Activated T-helper 17 cell treated with anti-CD3 and anti-CD28 coated beads, Interleukin-2, amount 50 U/mL, for 72 hours (primary cell): ENCODE measurements around the gene ERC2. TPM values are rescaled to one million over a fixed set of nuclear protein-coding genes. Genes with fewer than 3 reads are reported as not detected.

Source experiments
- ATAC-seq: fragments of 150-1000 bp; cut with Tn5 transposase; replicated peaks from 2 replicates; pipeline ENCODE4 v1.10.0; 2021; ENCODE audit warnings: mild to moderate bottlenecking, moderate library complexity
- H3K27ac Mint-ChIP-seq: one replicate; pipeline ENCODE4 v1.8.0; 2022; ENCODE audit warnings: mixed read lengths
- H3K27me3 Mint-ChIP-seq: one replicate; pipeline ENCODE4 v1.8.0; 2022; ENCODE audit warnings: mixed read lengths
- H3K36me3 Mint-ChIP-seq: one replicate; pipeline ENCODE4 v1.8.0; 2022; ENCODE audit warnings: low read depth, mild to moderate bottlenecking, mixed read lengths
- H3K4me1 Mint-ChIP-seq: one replicate; pipeline ENCODE4 v1.8.0; 2022; ENCODE audit warnings: mixed read lengths
- H3K4me3 Mint-ChIP-seq: one replicate; pipeline ENCODE4 v1.8.0; 2022; ENCODE audit warnings: mild to moderate bottlenecking, mixed read lengths
- H3K9me3 Mint-ChIP-seq: one replicate; pipeline ENCODE4 v1.8.0; 2022; ENCODE audit warnings: mixed read lengths
- total RNA-seq, 2 donors: library from RNA; stranded (reverse); gene quantifications; one replicate each; pipeline ENCODE4 v1.2.3, GENCODE V29; 2022

The ERC2 gene
- total RNA-seq, 2 donors from 2014 or later: not detected

DNA sequence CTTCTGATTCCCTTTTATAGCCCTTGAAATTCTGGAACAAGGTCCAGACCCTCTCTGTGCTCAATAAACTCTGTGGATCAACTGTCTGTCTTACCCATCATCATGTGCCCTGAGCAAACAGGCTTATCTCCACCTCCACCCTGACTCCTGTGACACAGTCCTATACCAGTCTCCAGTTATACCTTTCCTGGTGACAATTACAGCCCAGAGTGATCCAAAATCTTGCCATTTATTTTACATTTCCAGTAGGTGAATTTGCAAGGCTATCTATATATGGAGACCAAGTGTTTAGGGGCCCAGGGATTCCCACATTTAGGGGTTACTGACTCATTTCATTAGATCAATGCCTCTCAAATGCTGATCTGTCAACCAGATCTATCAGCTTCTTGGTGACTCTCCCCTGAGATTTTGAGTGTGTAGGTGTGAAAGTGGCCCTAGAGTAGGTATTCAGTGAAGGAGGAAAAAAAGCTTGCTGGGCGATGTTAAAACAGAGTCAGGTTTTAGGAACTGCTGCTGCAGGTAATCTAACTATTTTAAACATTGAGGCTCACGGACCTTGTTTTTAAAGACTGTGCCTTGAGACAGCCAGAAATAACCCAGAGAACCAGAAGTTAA, 751.5 kb downstream of the ERC2 start:
- ATAC-seq: no peak
- H3K27ac Mint-ChIP-seq: no peak overlapping the region
- H3K27me3 Mint-ChIP-seq: no peaks in the 10 kb centered on the region
- H3K4me3 Mint-ChIP-seq: no peak overlapping the region
- H3K4me1 Mint-ChIP-seq: no peaks in the 10 kb centered on the region
- H3K9me3 Mint-ChIP-seq: no peaks in the 10 kb centered on the region
- no peaks in the 10 kb centered on the region for H3K36me3 Mint-ChIP-seq

DNA sequence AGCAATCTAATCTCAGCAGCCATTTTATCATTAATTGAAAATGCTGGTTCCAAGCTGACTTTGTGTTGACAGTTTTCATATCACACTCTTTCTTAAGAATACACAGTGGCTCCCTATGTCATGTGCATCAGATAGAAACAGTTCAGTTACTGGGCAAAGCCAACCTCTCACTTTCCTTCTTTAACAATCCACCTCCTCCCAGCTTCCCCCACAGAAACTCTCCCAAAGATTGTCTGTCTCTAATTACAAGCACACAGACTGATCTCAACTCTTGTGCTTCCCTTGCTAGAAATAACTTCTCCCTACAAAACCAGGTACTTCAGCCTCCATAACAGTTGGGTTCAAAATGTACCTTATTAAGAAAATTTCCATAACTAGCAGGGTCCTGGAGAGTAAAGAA, 752.2 kb downstream of the ERC2 start:
- Mint-ChIP-seq H3K27ac (no peak overlapping the region), H3K36me3 (no peaks in the 10 kb centered on the region), H3K4me1 (no peaks in the 10 kb centered on the region), H3K27me3 (no peaks in the 10 kb centered on the region), H3K9me3 (no peaks in the 10 kb centered on the region), H3K4me3 (no peak overlapping the region)
- ATAC-seq: no peak

DNA sequence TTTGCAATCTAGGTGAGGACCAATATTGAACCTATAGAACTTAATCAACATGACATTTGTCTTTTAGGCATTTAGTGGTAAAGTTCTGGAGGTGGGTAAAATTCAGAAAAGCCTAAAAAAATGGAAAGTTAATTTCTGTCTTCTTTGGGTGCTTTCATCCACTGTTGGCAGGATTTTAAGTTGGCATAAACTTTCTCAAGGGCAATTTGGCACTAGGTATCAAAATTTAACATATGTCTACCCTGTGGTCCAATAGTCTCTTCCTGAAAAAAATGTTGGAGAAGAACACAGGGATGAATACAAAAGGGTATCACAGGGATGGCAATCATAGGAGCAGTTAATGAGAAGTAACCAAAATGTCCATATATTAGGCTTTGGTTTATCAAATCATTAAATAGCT, 754.2 kb downstream of the ERC2 start:
- no peak overlapping the region for H3K27ac Mint-ChIP-seq
- H3K4me1 Mint-ChIP-seq: no peaks in the 10 kb centered on the region
- no peaks in the 10 kb centered on the region for H3K9me3 Mint-ChIP-seq

DNA sequence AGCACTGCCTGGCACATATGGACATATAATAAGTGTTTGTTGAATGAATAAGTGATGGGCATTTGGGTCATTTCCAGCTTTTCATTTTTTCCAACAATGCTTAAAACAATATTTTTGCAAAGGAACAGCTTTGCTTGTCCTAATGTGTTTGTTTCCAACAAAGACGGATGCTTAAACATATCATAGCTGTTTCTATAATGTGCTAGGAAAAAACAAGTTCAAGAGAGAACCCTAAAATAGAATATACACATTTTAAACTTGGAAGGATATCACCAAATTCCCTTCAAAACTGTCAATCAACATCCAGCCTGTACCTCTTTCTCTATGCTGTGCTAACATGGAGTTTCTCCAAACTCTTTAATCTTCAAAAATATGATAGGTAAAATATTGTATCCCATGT, 756.6 kb downstream of the ERC2 start:
- Mint-ChIP-seq H3K4me3 (no peak overlapping the region), H3K9me3 (no peaks in the 10 kb centered on the region), H3K27me3 (peaks cover 4% of the 10 kb centered on the region), H3K27ac (no peak overlapping the region), H3K4me1 (no peaks in the 10 kb centered on the region), H3K36me3 (no peaks in the 10 kb centered on the region)
- no peak for ATAC-seq

More for the DNA sequence above, 754.2 kb downstream of the ERC2 start:
- no peak overlapping the region for H3K4me3 Mint-ChIP-seq
- no peaks in the 10 kb centered on the region for H3K27me3 Mint-ChIP-seq
- no peaks in the 10 kb centered on the region for H3K36me3 Mint-ChIP-seq
- ATAC-seq: no peak

DNA sequence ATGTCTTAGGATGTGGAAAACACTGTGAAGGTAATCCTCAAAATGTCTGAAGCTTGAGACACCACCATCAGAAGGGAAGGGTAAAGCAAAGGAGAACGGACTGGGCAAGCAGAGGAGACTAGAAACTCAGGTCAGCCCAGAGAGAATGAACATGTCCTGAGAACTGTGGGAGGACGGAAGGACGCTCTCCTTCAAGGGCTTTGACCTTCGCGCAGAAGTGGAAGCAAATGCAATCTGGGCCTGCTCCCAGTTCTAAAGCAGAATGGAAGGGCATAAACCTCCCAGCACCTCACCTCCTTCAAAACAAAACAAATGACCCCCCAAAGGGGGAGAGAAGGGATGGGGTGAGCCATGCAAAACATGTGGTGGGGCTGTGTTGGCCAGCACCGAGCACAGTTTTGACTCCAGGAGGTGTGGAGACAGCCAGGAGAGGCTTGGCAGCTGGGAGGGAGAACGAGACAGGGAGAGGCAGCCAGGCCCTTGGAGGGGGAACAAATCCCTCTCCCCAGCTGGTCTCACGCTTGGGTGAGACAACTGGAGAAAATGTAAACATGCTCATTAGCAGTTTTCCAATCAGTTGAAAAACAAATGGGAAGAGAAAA, 758.8 kb downstream of the ERC2 start:
- Mint-ChIP-seq H3K9me3 (peaks cover 4% of the 10 kb centered on the region), H3K4me1 (no peaks in the 10 kb centered on the region)

DNA sequence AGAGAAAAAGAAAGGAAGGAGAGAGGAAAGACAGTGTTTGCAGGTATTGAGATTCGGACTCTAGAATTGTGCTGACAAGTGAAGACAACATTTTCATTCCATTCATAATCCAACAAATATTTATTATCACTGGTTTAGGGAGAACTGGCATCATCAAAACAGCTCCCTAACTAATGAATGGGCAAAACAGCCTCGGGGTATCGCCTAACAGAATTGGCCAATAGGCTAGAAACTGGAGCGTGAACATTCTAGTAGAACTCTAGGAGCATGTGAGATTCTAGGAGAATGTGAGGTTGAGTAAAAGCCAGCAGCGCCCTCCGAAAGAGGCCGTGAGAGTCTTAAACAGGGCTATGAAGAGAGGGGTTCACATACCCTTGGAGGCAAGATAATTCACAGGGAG, 759.3 kb downstream of the ERC2 start:
- no peak for ATAC-seq
- Mint-ChIP-seq H3K9me3 (peaks cover 4% of the 10 kb centered on the region), H3K27me3 (peaks cover 4% of the 10 kb centered on the region), H3K4me1 (no peaks in the 10 kb centered on the region), H3K36me3 (no peaks in the 10 kb centered on the region), H3K4me3 (no peak overlapping the region), H3K27ac (no peak overlapping the region)

More for the DNA sequence above, 758.8 kb downstream of the ERC2 start:
- no peak overlapping the region for H3K27ac Mint-ChIP-seq
- H3K4me3 Mint-ChIP-seq: no peak overlapping the region
- peaks cover 4% of the 10 kb centered on the region for H3K27me3 Mint-ChIP-seq
- H3K36me3 Mint-ChIP-seq: no peaks in the 10 kb centered on the region
- ATAC-seq: no peak

DNA sequence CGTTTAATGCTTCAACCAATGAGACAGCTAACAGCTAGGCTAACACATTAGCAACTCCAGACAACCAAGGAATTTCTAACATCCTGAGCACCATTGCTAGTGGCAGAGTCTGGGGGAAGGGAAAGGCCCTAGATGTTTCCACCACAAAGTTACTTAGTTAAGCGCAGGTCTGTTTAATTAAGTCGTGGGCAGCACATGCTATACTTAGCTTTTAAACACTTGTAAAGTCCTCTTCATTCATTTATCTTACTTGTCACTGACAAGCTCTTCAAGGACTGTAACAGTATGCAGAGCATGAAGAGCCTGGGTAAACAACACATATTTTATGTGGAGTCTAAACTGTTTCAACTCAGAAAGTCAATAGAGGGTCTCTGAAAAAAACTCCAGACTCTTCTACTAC, 760.0 kb downstream of the ERC2 start:
- Mint-ChIP-seq H3K27ac (no peak overlapping the region), H3K9me3 (peaks cover 4% of the 10 kb centered on the region), H3K4me3 (no peak overlapping the region), H3K4me1 (no peaks in the 10 kb centered on the region), H3K27me3 (peaks cover 4% of the 10 kb centered on the region), H3K36me3 (no peaks in the 10 kb centered on the region)
- ATAC-seq: no peak

DNA sequence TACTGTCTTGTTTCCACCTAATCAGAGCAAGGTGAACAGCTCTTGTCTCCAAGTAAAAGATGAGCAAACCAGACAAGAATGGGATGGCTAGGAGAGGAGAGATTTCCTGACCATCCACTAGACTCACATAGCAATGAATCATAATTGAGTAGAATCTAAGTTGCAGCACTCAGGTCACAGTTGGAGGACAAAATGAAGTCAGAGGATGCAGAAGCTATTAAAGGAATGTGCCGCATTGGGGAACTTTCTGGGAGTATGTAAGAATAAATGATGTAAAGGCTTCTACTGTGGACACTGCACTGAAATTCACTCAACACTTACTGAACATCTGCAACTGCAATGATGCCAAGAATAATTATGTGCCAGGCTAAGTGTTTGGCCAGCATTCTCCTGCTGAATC, 763.7 kb downstream of the ERC2 start:
- Mint-ChIP-seq H3K36me3 (no peaks in the 10 kb centered on the region), H3K4me3 (no peak overlapping the region), H3K4me1 (no peaks in the 10 kb centered on the region), H3K27me3 (peaks cover 4% of the 10 kb centered on the region), H3K27ac (no peak overlapping the region), H3K9me3 (peaks cover 6% of the 10 kb centered on the region)
- no peak for ATAC-seq

DNA sequence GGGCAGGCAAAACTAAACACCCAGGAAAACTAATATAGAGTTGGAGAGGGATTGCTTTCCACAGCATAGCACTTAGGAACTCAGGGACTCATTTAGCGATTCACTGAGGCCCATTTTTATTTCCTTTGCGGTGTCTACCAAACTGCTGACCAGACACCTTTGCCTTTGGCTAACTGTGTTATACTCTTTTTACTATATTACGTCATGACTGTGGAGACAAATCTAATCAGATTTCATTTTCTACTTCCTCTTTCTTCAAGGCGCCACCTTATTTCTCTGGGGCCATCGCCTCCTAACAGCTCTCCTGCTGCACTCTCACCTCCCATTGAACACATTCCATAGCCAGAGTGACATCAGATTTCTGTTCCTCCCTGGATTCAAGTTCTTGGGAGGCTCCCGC, 765.4 kb downstream of the ERC2 start:
- no peak overlapping the region for H3K27ac Mint-ChIP-seq
- no peak for ATAC-seq
- H3K4me3 Mint-ChIP-seq: no peak overlapping the region
- no peaks in the 10 kb centered on the region for H3K4me1 Mint-ChIP-seq
- no peaks in the 10 kb centered on the region for H3K36me3 Mint-ChIP-seq
- H3K27me3 Mint-ChIP-seq: no peaks in the 10 kb centered on the region
- H3K9me3 Mint-ChIP-seq: peaks cover 7% of the 10 kb centered on the region

DNA sequence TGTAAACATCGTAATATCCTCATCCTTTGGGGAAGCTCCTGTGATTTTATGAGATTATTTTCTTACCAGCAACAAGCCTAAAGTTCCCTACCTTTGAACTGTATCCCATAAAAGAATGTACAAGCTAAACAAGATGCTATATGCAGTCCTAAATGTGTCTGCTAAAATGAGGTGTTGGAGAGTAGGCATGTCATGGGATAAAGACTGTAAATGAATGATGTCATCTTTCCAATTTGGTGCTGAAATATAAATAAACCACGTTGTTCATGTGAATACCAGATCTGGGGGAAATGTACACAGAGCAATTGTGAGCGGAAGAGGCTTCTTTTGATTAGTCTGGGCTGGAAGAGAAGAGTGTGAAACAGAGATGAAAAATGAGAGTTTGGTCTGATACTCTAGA, 766.3 kb downstream of the ERC2 start:
- Mint-ChIP-seq H3K9me3 (peaks cover 7% of the 10 kb centered on the region), H3K4me3 (no peak overlapping the region), H3K27me3 (no peaks in the 10 kb centered on the region), H3K4me1 (no peaks in the 10 kb centered on the region), H3K36me3 (no peaks in the 10 kb centered on the region), H3K27ac (no peak overlapping the region)
- no peak for ATAC-seq

DNA sequence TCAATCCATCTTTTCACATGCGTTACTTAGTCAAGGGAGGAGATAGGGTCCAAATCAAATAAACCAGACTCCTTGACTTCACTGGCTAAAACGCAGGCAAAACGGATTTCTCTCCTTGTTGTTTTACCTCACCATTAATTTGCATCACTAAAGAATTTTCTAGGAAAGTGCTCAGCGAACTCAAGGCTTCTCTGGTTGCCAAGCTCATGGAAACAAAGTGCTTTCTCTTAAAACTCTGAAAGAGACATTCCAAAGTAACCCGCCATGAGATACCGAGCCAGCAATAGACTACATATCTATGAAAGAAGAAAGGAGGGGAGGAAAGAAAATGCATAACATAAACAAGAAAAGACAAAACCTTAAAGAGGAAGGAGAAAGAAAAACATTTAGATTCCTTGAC, 769.4 kb downstream of the ERC2 start:
- Mint-ChIP-seq H3K4me3 (no peak overlapping the region), H3K36me3 (no peaks in the 10 kb centered on the region), H3K27ac (no peak overlapping the region), H3K9me3 (peaks cover 3% of the 10 kb centered on the region), H3K4me1 (no peaks in the 10 kb centered on the region), H3K27me3 (no peaks in the 10 kb centered on the region)
- ATAC-seq: no peak

DNA sequence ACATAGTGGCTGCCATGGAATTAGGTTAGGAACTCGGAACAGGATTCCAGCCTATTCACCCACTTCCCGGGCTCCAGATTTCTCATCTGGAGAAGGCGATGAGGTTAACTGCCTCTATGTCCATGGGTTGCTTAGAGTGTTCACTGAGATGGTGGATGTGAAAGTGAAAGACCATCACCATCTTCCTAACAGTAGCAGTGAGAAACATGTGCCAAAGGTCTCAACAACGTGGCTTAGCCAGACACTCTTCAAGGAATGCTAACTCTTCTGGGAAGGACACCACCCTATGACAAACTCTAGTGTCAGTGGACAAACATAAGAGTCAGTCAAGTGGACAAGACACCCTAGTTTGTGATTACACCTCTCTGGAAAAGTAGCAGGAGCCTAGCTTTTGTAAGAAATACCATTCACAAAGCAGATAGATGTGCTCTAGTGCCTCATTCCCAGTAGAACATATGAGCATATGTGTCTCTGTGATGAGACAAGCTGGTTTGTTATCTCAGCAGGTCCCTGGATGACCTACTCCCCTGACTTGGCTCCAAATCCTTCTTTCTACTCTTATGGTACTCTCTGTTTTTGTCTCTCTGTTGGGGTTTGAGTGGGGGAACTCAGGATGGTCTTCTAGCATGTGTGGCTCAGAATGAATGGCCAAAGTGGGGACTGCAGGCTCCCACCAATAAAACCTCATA, 770.9 kb downstream of the ERC2 start:
- peaks cover 3% of the 10 kb centered on the region for H3K27me3 Mint-ChIP-seq
- H3K36me3 Mint-ChIP-seq: no peaks in the 10 kb centered on the region
- H3K4me3 Mint-ChIP-seq: no peak overlapping the region
- ATAC-seq: no peak
- H3K9me3 Mint-ChIP-seq: peaks cover 6% of the 10 kb centered on the region
- H3K4me1 Mint-ChIP-seq: peaks cover 4% of the 10 kb centered on the region
- no peak overlapping the region for H3K27ac Mint-ChIP-seq

DNA sequence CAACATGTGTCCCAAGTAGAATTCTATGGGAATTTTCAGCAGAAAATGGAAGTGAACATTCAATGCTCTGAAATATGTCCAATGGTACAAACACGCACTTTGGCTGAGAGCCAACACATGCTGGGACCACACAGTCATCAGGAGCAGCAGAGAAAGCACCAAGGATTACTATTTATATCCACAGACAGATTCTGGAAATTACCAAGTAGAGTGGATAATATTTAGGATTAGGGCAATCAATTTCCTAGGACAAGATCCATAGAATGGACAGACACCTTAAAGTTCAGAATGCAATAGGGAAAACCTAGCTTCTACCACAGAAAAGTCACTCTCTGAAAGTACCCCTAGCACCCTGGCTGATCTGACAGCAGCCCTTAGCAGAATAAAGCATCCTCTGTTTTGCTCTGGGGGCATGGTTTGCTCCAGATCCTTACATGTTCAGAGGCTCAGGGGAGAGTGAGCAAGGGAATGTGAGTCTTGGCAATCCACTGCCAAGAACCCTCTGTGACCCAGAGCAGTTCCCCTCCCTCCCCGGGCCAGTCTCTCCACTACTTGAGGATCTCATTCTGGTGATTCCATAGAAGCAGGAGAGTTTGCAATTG, 775.2 kb downstream of the ERC2 start:
- Mint-ChIP-seq H3K9me3 (peaks cover 6% of the 10 kb centered on the region), H3K27ac (no peak overlapping the region), H3K36me3 (no peaks in the 10 kb centered on the region), H3K27me3 (peaks cover 3% of the 10 kb centered on the region), H3K4me3 (no peak overlapping the region), H3K4me1 (peaks cover 4% of the 10 kb centered on the region)
- ATAC-seq: no peak

DNA sequence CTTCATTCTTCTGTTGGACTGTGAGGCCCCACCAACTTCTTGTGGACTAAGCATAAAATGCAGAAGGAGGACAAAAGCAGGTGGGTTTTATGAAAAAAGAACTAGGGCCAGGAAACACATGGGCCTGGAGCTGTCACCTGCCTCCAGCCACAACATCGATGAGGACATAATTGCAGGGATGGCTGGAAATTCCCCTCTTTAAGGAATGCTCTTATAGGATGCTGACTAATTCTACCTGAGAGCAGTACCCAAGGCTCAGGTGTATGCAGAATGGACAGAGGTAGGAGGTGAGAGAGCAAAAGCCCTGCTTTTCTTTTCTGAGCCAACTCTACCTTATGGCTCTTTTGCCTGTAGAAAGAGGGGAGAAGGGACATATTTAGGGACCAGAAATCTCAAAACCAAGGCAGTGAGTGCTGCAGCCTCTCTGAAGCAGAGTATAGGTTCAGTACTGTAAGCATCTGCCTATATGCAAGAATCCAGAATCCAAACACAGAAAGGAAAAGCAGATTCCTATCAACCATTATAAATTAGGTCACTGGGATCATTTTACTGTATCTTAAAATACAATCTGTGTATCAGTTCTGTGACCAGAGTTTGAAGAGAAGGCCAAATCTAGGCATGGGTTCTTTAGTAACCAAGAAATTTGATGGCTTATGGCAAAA, 775.8 kb downstream of the ERC2 start:
- no peaks in the 10 kb centered on the region for H3K36me3 Mint-ChIP-seq
- peaks cover 4% of the 10 kb centered on the region for H3K4me1 Mint-ChIP-seq
- no peak overlapping the region for H3K27ac Mint-ChIP-seq
- peaks cover 3% of the 10 kb centered on the region for H3K27me3 Mint-ChIP-seq
- no peak for ATAC-seq
- no peak overlapping the region for H3K4me3 Mint-ChIP-seq
- peaks cover 6% of the 10 kb centered on the region for H3K9me3 Mint-ChIP-seq
